HG03571 (cell line): Measurements from ENCODE around the gene SZT2.

Experiments
- ATAC-seq: cut with Tn5 transposase; IDR thresholded peaks from one replicate; pipeline ENCODE4 v1.9.1; 2021; ENCODE audit not compliant: unreplicated experiment

SZT2 gene

GRCh38 chr1:43389326-43390313, at the start of gene SZT2, which contains the start of gene MED8:
SZT2 (plus strand) TSS chr1:43389899; CDS start chr1:43389969, 70 bp downstream.
MED8 (minus strand) TSS chr1:43389800; CDS start chr1:43389764, 36 bp downstream.
- peak; percentile 89 for ATAC-seq

GRCh38 chr1:43340559-43340958, 49.1 kb upstream of the SZT2 start:
- no peak for ATAC-seq

GRCh38 chr1:43344267-43344850, 45.3 kb upstream of the SZT2 start:
- no peak for ATAC-seq

GRCh38 chr1:43345120-43345519, 44.6 kb upstream of the SZT2 start:
- no peak for ATAC-seq

- no peak for ATAC-seq
Observed at GRCh38 chr1:43346636-43347035, 43.1 kb upstream of the SZT2 start.

DNA sequence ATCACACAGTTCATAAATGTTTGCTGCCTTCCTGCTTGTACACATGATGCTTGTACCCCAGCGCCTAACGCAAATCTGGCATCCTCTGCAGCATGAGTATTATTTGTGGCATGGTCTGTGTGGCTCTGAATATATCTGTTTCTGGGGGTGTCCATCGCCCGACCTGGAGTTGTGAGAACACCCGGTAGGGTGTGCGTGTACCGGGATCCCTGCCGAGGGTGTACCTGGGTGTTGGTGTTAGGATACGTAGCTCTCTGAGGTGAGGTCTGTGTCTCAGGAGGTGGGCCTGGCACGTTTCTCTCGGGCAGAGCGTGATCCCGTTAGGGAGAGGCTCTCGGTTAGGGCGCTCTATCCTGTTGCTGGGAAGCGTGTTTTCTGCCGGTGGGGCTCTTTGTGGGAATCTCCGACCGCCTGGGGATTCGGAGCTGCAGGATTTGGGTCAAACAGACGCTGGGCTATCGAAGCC, 41.3 kb upstream of the SZT2 start:
- ATAC-seq: no peak

DNA sequence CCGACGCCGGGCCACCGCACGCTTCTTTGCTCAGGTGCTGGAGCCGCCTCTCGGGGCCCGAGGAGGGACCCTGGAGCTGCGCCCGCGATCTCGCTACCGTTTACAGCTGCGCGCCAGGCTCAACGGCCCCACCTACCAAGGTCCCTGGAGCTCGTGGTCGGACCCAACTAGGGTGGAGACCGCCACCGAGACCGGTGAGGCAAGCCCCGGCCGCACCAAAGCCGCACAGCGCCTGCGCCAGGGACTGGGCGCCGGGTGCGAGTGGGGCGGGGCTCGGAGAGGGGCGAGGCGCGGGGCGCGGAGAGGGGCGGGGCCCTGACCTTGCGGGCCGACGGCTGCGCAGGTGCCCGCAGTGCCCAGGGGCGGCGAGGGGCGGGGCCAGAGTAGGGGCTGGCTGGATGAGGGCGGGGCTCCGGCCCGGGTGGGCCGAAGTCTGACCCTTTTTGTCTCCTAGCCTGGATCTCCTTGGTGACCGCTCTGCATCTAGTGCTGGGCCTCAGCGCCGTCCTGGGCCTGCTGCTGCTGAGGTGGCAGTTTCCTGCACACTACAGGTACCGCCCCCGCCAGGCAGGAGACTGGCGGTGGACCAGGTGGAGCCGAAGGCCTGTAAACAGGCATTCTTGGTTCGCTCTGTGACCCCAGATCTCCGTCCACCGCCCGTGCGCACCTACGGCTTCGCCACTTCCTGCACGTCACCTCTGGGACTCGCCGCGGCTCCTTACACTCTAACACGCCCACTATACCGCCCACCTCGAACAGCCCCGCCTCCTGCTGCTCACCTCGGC, 40.7 kb upstream of the SZT2 start:
- no peak for ATAC-seq

DNA sequence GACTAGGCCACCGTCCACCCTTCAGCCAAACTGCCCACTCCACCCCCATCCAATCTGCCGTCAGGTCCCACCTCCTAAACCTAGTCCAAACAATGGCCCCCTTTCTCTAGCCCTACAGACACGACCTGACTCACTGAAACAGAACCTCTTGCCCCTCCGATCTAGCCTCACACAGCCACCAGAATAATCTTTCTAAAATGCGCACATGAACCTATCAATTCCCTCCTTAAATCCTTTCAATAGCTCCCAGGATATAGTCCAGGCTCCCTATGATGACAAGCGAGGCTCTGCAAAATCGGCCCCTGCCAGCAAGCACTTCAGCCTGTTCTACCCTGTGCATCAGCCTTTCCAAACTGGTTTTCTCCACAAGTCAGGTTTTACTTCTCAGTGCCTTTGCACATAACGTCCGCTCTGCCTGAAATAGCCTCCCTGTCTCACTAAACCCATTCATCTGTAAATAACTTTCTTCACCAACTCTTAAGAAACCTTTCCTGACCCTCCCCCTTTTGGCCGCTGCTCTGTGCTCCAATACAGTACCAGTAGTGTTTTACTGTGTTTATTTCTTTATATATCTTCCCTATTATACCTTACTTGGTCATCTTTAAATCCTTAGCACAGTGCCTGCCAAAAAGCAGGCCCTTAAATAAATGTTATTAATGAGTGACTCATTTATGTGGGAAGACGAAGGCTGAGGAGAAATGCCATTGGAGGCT, 39.9 kb upstream of the SZT2 start:
- ATAC-seq: no peak

DNA sequence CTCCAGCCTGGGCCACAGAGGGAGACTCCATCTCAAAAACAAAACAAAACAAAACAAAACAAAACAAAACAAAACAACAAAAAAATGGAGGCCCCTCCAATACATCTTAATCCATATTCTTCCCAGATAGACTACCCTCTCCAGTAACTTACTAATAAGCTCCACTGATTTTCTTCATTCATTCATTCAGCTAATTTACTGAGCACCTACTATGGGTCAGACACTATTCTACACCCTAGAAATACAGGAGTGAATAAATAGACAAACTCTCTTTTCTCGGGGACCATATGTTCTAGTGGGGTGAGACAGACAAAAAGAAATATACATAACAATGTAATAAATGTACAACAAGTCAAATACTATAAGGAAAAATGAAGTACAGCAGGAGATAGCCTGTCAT, 38.7 kb upstream of the SZT2 start:
- no peak for ATAC-seq

DNA sequence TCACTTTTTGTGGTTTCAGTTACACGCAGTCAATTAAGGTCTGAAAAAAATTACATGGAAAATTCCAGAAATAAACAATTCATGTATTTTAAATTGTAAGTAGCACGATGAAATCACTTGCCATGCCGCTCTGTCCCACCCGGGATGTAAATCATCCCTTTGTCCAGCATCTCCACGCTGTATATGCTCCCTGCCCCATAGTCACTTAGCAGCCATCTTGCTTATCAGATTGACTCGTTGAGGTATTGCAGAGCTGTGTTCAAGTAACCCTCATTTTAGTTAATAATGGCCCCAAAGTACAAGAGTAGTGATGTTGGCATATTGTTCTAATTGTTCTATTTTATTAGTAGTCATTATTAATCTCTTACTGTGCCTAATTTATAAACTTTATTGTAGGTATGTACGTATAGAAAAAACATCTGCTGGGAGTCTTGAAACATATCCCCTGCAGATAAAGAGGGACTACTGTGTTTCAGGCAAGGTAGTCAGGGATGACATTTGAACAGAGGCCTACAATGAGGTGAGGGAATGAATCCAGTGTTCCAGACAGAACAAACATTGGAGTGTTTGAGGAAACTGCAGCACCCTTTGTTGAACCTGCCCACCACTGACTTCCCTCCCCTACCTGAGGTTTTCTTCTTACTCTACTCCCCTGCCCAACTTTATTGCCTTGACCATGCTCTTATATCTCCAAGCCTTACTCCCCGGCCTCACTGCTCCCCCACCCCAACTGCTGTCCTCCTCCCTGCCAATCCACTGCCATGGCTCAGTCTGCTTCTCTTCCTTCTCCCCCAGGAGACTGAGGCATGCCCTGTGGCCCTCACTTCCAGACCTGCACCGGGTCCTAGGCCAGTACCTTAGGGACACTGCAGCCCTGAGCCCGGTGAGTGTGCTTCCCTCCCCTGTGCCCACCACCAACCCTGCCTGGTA, 38.0 kb upstream of the SZT2 start:
- no peak for ATAC-seq

GRCh38 chr1:43352351-43352705, 37.4 kb upstream of the SZT2 start:
- no peak for ATAC-seq

DNA sequence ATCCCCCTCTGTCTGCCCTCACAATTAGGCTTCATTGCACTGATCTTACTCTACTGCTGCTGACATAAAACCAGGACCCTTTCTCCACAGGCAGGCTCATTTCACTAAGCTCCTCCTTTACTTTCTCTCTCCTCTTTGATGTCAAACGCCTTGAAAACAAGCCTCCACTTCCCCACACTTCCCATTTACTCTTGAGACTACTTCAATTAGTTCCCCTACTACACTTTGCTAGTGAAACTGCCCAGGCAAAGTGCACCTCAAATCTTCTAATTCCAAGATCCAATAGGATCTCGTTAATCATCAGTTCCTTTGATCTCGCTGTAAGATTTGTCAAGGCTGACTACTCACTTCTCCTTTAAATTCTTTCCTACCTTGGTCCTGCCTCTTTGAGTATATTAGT, 36.8 kb upstream of the SZT2 start:
- no peak for ATAC-seq

GRCh38 chr1:43354471-43354870, 35.2 kb upstream of the SZT2 start:
- no peak for ATAC-seq

DNA sequence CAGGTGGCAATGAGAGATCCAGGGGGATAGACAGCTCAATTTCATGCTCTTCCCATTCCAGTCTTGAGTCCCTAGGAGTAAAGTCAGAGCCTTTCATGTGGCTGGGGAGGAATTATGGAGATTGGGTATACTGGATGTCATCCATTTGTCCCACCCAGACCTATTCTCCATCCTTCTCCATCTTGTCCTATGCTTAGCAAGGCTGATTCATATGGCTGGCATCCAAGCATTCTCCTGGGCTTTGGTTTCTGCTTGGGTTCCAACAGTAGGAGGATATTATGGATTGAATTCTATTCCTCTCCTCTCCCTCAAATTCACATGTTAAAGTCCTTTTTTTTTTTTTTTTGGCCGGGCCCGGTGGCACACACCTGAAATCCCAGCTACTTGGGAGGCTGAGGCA, 34.8 kb upstream of the SZT2 start:
- ATAC-seq: no peak

DNA sequence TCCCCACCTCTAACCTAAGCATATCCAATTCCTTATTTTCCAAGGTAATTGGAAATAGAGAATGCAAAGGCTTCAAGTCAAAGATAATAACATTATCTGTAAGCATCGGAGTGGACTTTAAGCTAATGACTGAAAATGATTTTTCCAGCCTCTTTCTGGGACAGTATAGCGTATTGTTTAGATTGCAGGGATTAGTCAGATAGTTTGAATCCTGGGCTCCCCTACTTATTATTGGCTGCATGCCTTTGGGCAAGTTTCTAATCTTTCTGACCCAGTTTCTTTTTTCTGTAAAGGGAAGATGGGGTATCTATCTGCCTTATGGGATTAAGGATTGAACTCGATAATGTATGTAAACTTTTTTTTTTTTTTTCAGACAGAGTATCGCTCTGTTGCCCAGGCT, 32.4 kb upstream of the SZT2 start:
- no peak for ATAC-seq

DNA sequence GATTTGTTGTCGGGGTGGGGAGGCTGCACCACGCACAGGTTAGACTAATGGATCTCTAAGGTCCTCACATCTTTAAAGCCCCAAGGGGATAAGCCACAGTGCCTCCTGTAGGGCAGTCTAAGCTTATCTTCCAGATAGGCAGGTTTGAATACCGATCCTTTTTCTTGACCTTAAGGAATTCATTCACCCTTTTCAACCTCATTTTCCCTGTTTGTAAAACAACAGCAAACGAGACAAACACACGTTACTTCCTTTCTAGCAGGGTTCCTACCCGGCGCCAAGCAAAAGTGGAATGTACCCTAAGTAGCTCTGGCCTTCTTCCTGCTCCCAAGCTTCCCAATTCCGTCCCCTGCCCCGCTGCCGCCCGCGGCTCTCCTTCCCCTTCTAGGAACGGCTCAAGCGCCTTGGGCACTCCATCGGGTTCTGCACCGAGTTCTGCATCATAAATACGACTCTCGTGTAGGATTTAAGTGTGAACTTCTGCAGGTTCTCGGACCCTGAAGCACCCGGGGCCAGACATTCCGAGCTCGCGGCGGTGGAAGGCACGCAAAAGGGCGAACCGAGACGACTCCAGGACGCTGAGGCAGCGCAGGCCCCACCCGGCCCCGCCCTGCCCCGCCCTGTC, 31.5 kb upstream of the SZT2 start:
- no peak for ATAC-seq

GRCh38 chr1:43358746-43359693, 30.7 kb upstream of the SZT2 start, which contains the start of gene CDC20:
CDC20 (plus strand) TSS chr1:43358981; CDS start chr1:43359216, 235 bp downstream.
- peak; percentile 90 for ATAC-seq

DNA sequence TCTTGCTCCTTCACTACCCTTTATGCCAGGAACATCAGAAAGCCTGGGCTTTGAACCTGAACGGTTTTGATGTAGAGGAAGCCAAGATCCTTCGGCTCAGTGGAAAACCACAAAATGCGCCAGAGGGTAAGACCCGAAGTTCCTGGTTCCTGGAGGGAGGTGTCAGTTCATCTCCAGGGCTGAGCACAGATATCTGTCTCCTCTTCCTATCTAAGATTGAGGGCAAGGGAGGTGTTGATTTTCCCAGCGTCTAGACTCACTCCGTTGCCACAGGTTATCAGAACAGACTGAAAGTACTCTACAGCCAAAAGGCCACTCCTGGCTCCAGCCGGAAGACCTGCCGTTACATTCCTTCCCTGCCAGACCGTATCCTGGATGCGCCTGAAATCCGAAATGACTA, 30.0 kb upstream of the SZT2 start:
- ATAC-seq: no peak
